ENCODE results near the gene CLEC4G.

CLEC4G gene

GRCh38 chr19:7742575-7742974 is 10.7 kb upstream of the CLEC4G start:
- DNase-seq (ENCODE audit: low read depth) = peak; percentile 35
- no peak overlapping the region for H3K4me3 ChIP-seq (ENCODE audit: low read depth, low read length)
- TF ChIP-seq CTCF (IDR thresholded peaks at IDR 0.05; ENCODE audit: insufficient read depth, low read depth, low read length, missing control alignments) = no peak

GRCh38 chr19:7740682-7741054 is 8.8 kb upstream of the CLEC4G start:
- no peak for TF ChIP-seq CTCF (IDR thresholded peaks at IDR 0.05; ENCODE audit: insufficient read depth, low read depth, low read length, missing control alignments)
- H3K4me3 ChIP-seq (ENCODE audit: low read depth, low read length) = no peak overlapping the region
- no peak for DNase-seq (ENCODE audit: low read depth)

- no peak for DNase-seq (ENCODE audit: low read depth)
These were observed 8.1 kb upstream of the CLEC4G start for GRCh38 chr19:7739801-7740681.

GRCh38 chr19:7739211-7739755 is 7.4 kb upstream of the CLEC4G start:
- H3K4me3 ChIP-seq (ENCODE audit: low read depth, low read length) = no peak overlapping the region
- no peak for TF ChIP-seq CTCF (IDR thresholded peaks at IDR 0.05; ENCODE audit: insufficient read depth, low read depth, low read length, missing control alignments)
- DNase-seq (ENCODE audit: low read depth) = no peak

More at GRCh38 chr19:7739801-7740681, 8.1 kb upstream of the CLEC4G start:
- TF ChIP-seq CTCF (IDR thresholded peaks at IDR 0.05; ENCODE audit: insufficient read depth, low read depth, low read length, missing control alignments) = no peak
- no peak overlapping the region for H3K4me3 ChIP-seq (ENCODE audit: low read depth, low read length)

GRCh38 chr19:7738023-7738422 is 6.1 kb upstream of the CLEC4G start:
- peak; percentile 44 for DNase-seq (ENCODE audit: low read depth)
- no peak for TF ChIP-seq CTCF (IDR thresholded peaks at IDR 0.05; ENCODE audit: insufficient read depth, low read depth, low read length, missing control alignments)
- H3K4me3 ChIP-seq (ENCODE audit: low read depth, low read length) = no peak overlapping the region

- H3K4me3 ChIP-seq (ENCODE audit: low read depth, low read length) = no peak overlapping the region
- TF ChIP-seq CTCF (IDR thresholded peaks at IDR 0.05; ENCODE audit: insufficient read depth, low read depth, low read length, missing control alignments) = no peak
- no peak for DNase-seq (ENCODE audit: low read depth)
These were observed 5.3 kb upstream of the CLEC4G start for GRCh38 chr19:7737215-7737614.
